ENCODE results near the gene AMZ1.

The AMZ1 gene

GRCh38 chr7:2651336-2651735 is 36.7 kb upstream of the AMZ1 start:
- DNase-seq (ENCODE audit: low spot score), result no peak

GRCh38 chr7:2651847-2652735 is 35.9 kb upstream of the AMZ1 start:
- DNase-seq (ENCODE audit: low spot score), result no peak

GRCh38 chr7:2652736-2653060 is 35.3 kb upstream of the AMZ1 start:
- no peak for DNase-seq (ENCODE audit: low spot score)

GRCh38 chr7:2654059-2654458 is 33.9 kb upstream of the AMZ1 start:
- DNase-seq (ENCODE audit: low spot score), result no peak

GRCh38 chr7:2655870-2656614 is 32.0 kb upstream of the AMZ1 start:
- DNase-seq (ENCODE audit: low spot score), result no peak

- DNase-seq (ENCODE audit: low spot score), result no peak
These were observed 30.8 kb upstream of the AMZ1 start for GRCh38 chr7:2657208-2657607.

GRCh38 chr7:2657920-2658671 is 29.9 kb upstream of the AMZ1 start:
- no peak for DNase-seq (ENCODE audit: low spot score)

- no peak for DNase-seq (ENCODE audit: low spot score)
These were observed 29.1 kb upstream of the AMZ1 start for GRCh38 chr7:2658941-2659340.

GRCh38 chr7:2659556-2660358 is 28.2 kb upstream of the AMZ1 start:
- DNase-seq (ENCODE audit: low spot score), result no peak

- no peak for DNase-seq (ENCODE audit: low spot score)
These were observed 27.5 kb upstream of the AMZ1 start for GRCh38 chr7:2660359-2661095.

GRCh38 chr7:2661096-2661449 is 26.9 kb upstream of the AMZ1 start:
- DNase-seq (ENCODE audit: low spot score), result no peak

- no peak for DNase-seq (ENCODE audit: low spot score)
These were observed 26.3 kb upstream of the AMZ1 start for GRCh38 chr7:2661602-2662272.

- DNase-seq (ENCODE audit: low spot score), result no peak
These were observed 25.5 kb upstream of the AMZ1 start for GRCh38 chr7:2662273-2663120.

- DNase-seq (ENCODE audit: low spot score), result no peak
These were observed 24.7 kb upstream of the AMZ1 start for GRCh38 chr7:2663121-2663886.

GRCh38 chr7:2663960-2664359 is 24.0 kb upstream of the AMZ1 start:
- no peak for DNase-seq (ENCODE audit: low spot score)

- DNase-seq (ENCODE audit: low spot score), result no peak
These were observed 22.6 kb upstream of the AMZ1 start for GRCh38 chr7:2665359-2665791.

GRCh38 chr7:2666155-2666554 is 21.8 kb upstream of the AMZ1 start:
- DNase-seq (ENCODE audit: low spot score), result no peak

- DNase-seq (ENCODE audit: low spot score), result no peak
These were observed 21.3 kb upstream of the AMZ1 start for GRCh38 chr7:2666588-2667250.

Measured in activated CD4-positive, alpha-beta T cell treated with anti-CD3 and anti-CD28 coated beads, Interleukin-2, Interleukin-4, amounts not matched to agents 100 ng/mL and 50 ng/mL, durations not matched to agents 16 hours and 8 hours (primary cell).